Astrocyte (in vitro differentiated cells and primary cell): ENCODE measurements around the gene CARD11.

Experiments used
- CTCF ChIP-seq: IDR thresholded peaks from 2 replicates; pipeline ENCODE4 v1.5.1; 2011; ENCODE audit warnings: low read depth, mild to moderate bottlenecking, inconsistent platforms, low read length, moderate library complexity; ENCODE audit not compliant: insufficient read depth
- EZH2 ChIP-seq: IDR thresholded peaks from 2 replicates; pipeline ENCODE4 v1.6.1; 2012; ENCODE audit warnings: mild to moderate bottlenecking, low read length, inconsistent platforms; ENCODE audit not compliant: insufficient read depth

GRCh38 chr7:2934211-2934731 lies 109.4 kb downstream of the CARD11 start:
- TF ChIP-seq CTCF (peak; percentile 9), EZH2 (no peak)
